Measurements from ENCODE around the gene AP2A1.

Gene AP2A1

GRCh38 chr19:49739933-49740332 lies 26.9 kb upstream of the AP2A1 start:
- H3K9ac ChIP-seq (ENCODE audit: low read length), result no peak overlapping the region
- H3K79me2 ChIP-seq (ENCODE audit: low read length), result no peaks in the 10 kb centered on the region
- H2AFZ ChIP-seq (ENCODE audit: low read depth, low read length), result no peak overlapping the region
- no peak overlapping the region for H3K27ac ChIP-seq (ENCODE audit: low read length)
- H3K36me3 ChIP-seq (replicated peaks; ENCODE audit: low read depth, low read length), result no peaks in the 10 kb centered on the region
- H3K4me1 ChIP-seq (ENCODE audit: low read length), result peaks cover 4% of the 10 kb centered on the region
- no peaks in the 10 kb centered on the region for H3K9me3 ChIP-seq (ENCODE audit: insufficient read depth, low read length)
- H3K27me3 ChIP-seq (ENCODE audit: low read depth, low read length), result no peaks in the 10 kb centered on the region
- TF ChIP-seq CTCF (IDR thresholded peaks at IDR 0.05; ENCODE audit: low read depth, low read length), result no peak
- no peak for TF ChIP-seq EZH2phosphoT487 (IDR thresholded peaks at IDR 0.05; ENCODE audit: low read depth)
- no peaks in the 10 kb centered on the region for H4K20me1 ChIP-seq (ENCODE audit: insufficient read depth, low read length)
- no peak overlapping the region for H3K4me3 ChIP-seq (ENCODE audit: low read length)
- H3K4me2 ChIP-seq (ENCODE audit: low read length), result no peak overlapping the region

- Histone ChIP-seq H4K20me1 (ENCODE audit: insufficient read depth, low read length) (no peaks in the 10 kb centered on the region), H3K4me1 (ENCODE audit: low read length) (peaks cover 4% of the 10 kb centered on the region), H3K27ac (ENCODE audit: low read length) (no peak overlapping the region), H3K36me3 (replicated peaks; ENCODE audit: low read depth, low read length) (no peaks in the 10 kb centered on the region), H3K9me3 (ENCODE audit: insufficient read depth, low read length) (no peaks in the 10 kb centered on the region), H3K9ac (ENCODE audit: low read length) (no peak overlapping the region), H3K4me3 (ENCODE audit: low read length) (no peak overlapping the region), H3K27me3 (ENCODE audit: low read depth, low read length) (no peaks in the 10 kb centered on the region), H3K79me2 (ENCODE audit: low read length) (no peaks in the 10 kb centered on the region), H2AFZ (ENCODE audit: low read depth, low read length) (no peak overlapping the region), H3K4me2 (ENCODE audit: low read length) (no peak overlapping the region)
- TF ChIP-seq CTCF (IDR thresholded peaks at IDR 0.05; ENCODE audit: low read depth, low read length) (no peak), EZH2phosphoT487 (IDR thresholded peaks at IDR 0.05; ENCODE audit: low read depth) (no peak)
Measured at GRCh38 chr19:49741210-49741844, 25.5 kb upstream of the AP2A1 start.

GRCh38 chr19:49744946-49745381 lies 21.8 kb upstream of the AP2A1 start:
- Histone ChIP-seq H3K4me2 (ENCODE audit: low read length) (no peak overlapping the region), H3K4me1 (ENCODE audit: low read length) (no peaks in the 10 kb centered on the region), H3K4me3 (ENCODE audit: low read length) (no peak overlapping the region), H3K36me3 (replicated peaks; ENCODE audit: low read depth, low read length) (no peaks in the 10 kb centered on the region), H2AFZ (ENCODE audit: low read depth, low read length) (no peak overlapping the region), H3K9me3 (ENCODE audit: insufficient read depth, low read length) (no peaks in the 10 kb centered on the region), H3K9ac (ENCODE audit: low read length) (no peak overlapping the region), H3K27ac (ENCODE audit: low read length) (no peak overlapping the region), H3K27me3 (ENCODE audit: low read depth, low read length) (no peaks in the 10 kb centered on the region), H4K20me1 (ENCODE audit: insufficient read depth, low read length) (no peaks in the 10 kb centered on the region), H3K79me2 (ENCODE audit: low read length) (no peaks in the 10 kb centered on the region)
- no peak for TF ChIP-seq EZH2phosphoT487 (IDR thresholded peaks at IDR 0.05; ENCODE audit: low read depth)
- no peak for TF ChIP-seq CTCF (IDR thresholded peaks at IDR 0.05; ENCODE audit: low read depth, low read length)

GRCh38 chr19:49746206-49746958 lies 20.4 kb upstream of the AP2A1 start:
- Histone ChIP-seq H4K20me1 (ENCODE audit: insufficient read depth, low read length) (no peaks in the 10 kb centered on the region), H3K79me2 (ENCODE audit: low read length) (no peaks in the 10 kb centered on the region), H3K27ac (ENCODE audit: low read length) (no peak overlapping the region), H3K36me3 (replicated peaks; ENCODE audit: low read depth, low read length) (no peaks in the 10 kb centered on the region), H3K4me1 (ENCODE audit: low read length) (no peaks in the 10 kb centered on the region), H3K9me3 (ENCODE audit: insufficient read depth, low read length) (no peaks in the 10 kb centered on the region), H3K9ac (ENCODE audit: low read length) (no peak overlapping the region), H3K4me3 (ENCODE audit: low read length) (no peak overlapping the region), H3K4me2 (ENCODE audit: low read length) (no peak overlapping the region), H3K27me3 (ENCODE audit: low read depth, low read length) (no peaks in the 10 kb centered on the region), H2AFZ (ENCODE audit: low read depth, low read length) (no peak overlapping the region)
- no peak for TF ChIP-seq EZH2phosphoT487 (IDR thresholded peaks at IDR 0.05; ENCODE audit: low read depth)
- no peak for TF ChIP-seq CTCF (IDR thresholded peaks at IDR 0.05; ENCODE audit: low read depth, low read length)
